Mammary epithelial cell (primary cell): ENCODE measurements around the gene TBL1X.

Experiments
- CTCF ChIP-seq, 2 donors: IDR thresholded peaks in 1 of 2; conservative IDR thresholded peaks in 1 of 2; 2 replicates each; pipeline ENCODE4 v1.5.1; 2011 to 2012; ENCODE audit warnings: inconsistent platforms in 2 of 2, low read length in 2 of 2, mild to moderate bottlenecking in 2 of 2, control low read depth in 1 of 2, low read depth in 1 of 2; ENCODE audit not compliant: insufficient read depth in 1 of 2; ENCODE audit errors: extremely low read depth in 1 of 2
- EZH2 ChIP-seq: IDR thresholded peaks from 2 replicates; pipeline ENCODE4 v1.6.1; 2012; ENCODE audit warnings: low read length, inconsistent platforms, borderline replicate concordance

- TF ChIP-seq EZH2 (no peak), CTCF (conservative IDR thresholded peaks at IDR 0.05 in 1 of 2, IDR thresholded peaks at IDR 0.05 in 1 of 2; ENCODE audit: extremely low read depth in 1 of 2, insufficient read depth in 1 of 2, low read depth in 1 of 2, low read length in 2 of 2) (no peak)
Observed at GRCh38 chrX:9700555-9700954, 235.7 kb downstream of the TBL1X start.
